GM20431 (cell line): ENCODE data around the gene PTPRE.

Experiments
- in situ Hi-C: fragments of 300-500 bp; cut with MseI, MboI; formaldehyde crosslinking; loops from one replicate; pipeline ENCODE4 v1.15.0; 2020; ENCODE audit warnings: low sequenced_read_pairs; ENCODE audit not compliant: unreplicated experiment

Gene PTPRE

GRCh38 chr10:128130051-128130450 lies 223.1 kb downstream of the PTPRE start:
- in situ Hi-C loops, result no loop called here
